Esophagus squamous epithelium (tissue), 4 donors: ENCODE data around the gene MOB1A.
"Not testable (repeated sequence)": the region's sequence is repeated elsewhere in the genome, so short reads cannot be mapped to it uniquely, and the experiment has no call there.

Experiments used
- CTCF ChIP-seq, 6 experiments: fragments of 450-650 bp in 4 of 6; fragments of 200-600 bp in 2 of 6; sonication (generic) in 2 of 6; IDR thresholded peaks; one replicate each; pipeline ENCODE4 v1.5.1; 2016 to 2019; ENCODE audit warnings: antibody characterized with exemption in 6 of 6, mild to moderate bottlenecking in 4 of 6, moderate library complexity in 4 of 6
- POLR2A ChIP-seq, 4 donors: fragments of 450-650 bp; IDR thresholded peaks; one replicate each; pipeline ENCODE4 v1.6.1; 2017; ENCODE audit warnings: antibody characterized with exemption in 4 of 4, mild to moderate bottlenecking in 4 of 4, moderate library complexity in 3 of 4

GRCh38 chr2:74121846-74122245 is 56.8 kb downstream of the MOB1A start:
- not testable (repeated sequence) for TF ChIP-seq CTCF, POLR2A (IDR thresholded peaks at IDR 0.05)
